ENCODE data around the gene AUTS2.

GRCh38 chr7:70631718-70632117 lies 1033.4 kb downstream of the AUTS2 start:
- TF ChIP-seq GATA2 (IDR thresholded peaks at IDR 0.05; ENCODE audit: low read depth, low read length): no peak
- no peak for TF ChIP-seq GATA3 (IDR thresholded peaks at IDR 0.05; ENCODE audit: low read depth, low read length)
